GM23248 (cell line): Measurements from ENCODE around the gene GMPR. TPM values are rescaled to one million over a fixed set of nuclear protein-coding genes. Genes with fewer than 3 reads are reported as not detected.

Experiments
- DNase-seq: peaks from one replicate; pipeline ENCODE4 v3.0.0-alpha.2; 2015
- H2AFZ ChIP-seq: fragments of 200-600 bp; sonication (generic); 2 replicates; pipeline ENCODE4 v1.6.1; 2016; ENCODE audit warnings: antibody characterized with exemption
- H3F3A ChIP-seq: fragments of 200-600 bp; sonication (generic); 2 replicates; pipeline ENCODE4 v1.6.1; 2016; ENCODE audit warnings: mild to moderate bottlenecking, antibody characterized with exemption, mixed run types; ENCODE audit not compliant: insufficient read depth
- H3K27ac ChIP-seq: fragments of 200-600 bp; sonication (generic); 2 replicates; pipeline ENCODE4 v1.5.1; 2016; ENCODE audit warnings: mild to moderate bottlenecking
- H3K27me3 ChIP-seq: fragments of 200-600 bp; sonication (generic); replicated peaks from 2 replicates; pipeline ENCODE4 v1.6.1; 2016; ENCODE audit warnings: mild to moderate bottlenecking; ENCODE audit not compliant: insufficient read depth
- H3K36me3 ChIP-seq: fragments of 200-600 bp; sonication (generic); 2 replicates; pipeline ENCODE4 v1.6.1; 2016; ENCODE audit warnings: low read depth, mild to moderate bottlenecking
- H3K4me1 ChIP-seq: fragments of 200-600 bp; sonication (generic); 2 replicates; pipeline ENCODE4 v1.6.1; 2016; ENCODE audit warnings: mild to moderate bottlenecking; ENCODE audit not compliant: insufficient read depth
- H3K4me2 ChIP-seq: fragments of 200-600 bp; sonication (generic); one replicate; pipeline ENCODE4 v1.6.1; 2016; ENCODE audit warnings: mild to moderate bottlenecking; ENCODE audit not compliant: unreplicated experiment
- H3K4me3 ChIP-seq: fragments of 200-600 bp; sonication (generic); 2 replicates; pipeline ENCODE4 v1.5.1; 2016; ENCODE audit warnings: mild to moderate bottlenecking
- H3K79me2 ChIP-seq: fragments of 200-600 bp; sonication (generic); 2 replicates; pipeline ENCODE4 v1.6.1; 2016; ENCODE audit warnings: mild to moderate bottlenecking; ENCODE audit not compliant: insufficient read depth
- H3K9ac ChIP-seq: fragments of 200-600 bp; sonication (generic); 2 replicates; pipeline ENCODE4 v1.6.1; 2016; ENCODE audit warnings: mild to moderate bottlenecking
- H3K9me2 ChIP-seq: fragments of 200-600 bp; sonication (generic); 2 replicates; pipeline ENCODE4 v1.6.1; 2016; ENCODE audit warnings: mixed run types, mild to moderate bottlenecking, moderate library complexity; ENCODE audit not compliant: insufficient read depth
- H3K9me3 ChIP-seq: fragments of 200-600 bp; sonication (generic); one replicate; pipeline ENCODE4 v1.6.1; 2017; ENCODE audit warnings: low read depth
- H4K20me1 ChIP-seq: fragments of 200-600 bp; sonication (generic); 2 replicates; pipeline ENCODE4 v1.6.0; 2016; ENCODE audit not compliant: insufficient read depth
- EZH2 ChIP-seq: fragments of 200-600 bp; sonication (generic); IDR thresholded peaks from 2 replicates; pipeline ENCODE4 v1.6.1; 2018; ENCODE audit warnings: antibody characterized with exemption, mild to moderate bottlenecking; ENCODE audit not compliant: insufficient read depth, poor library complexity, severe bottlenecking
- EZH2phosphoT487 ChIP-seq: fragments of 200-600 bp; sonication (generic); IDR thresholded peaks from 2 replicates; pipeline ENCODE4 v1.6.1; 2018; ENCODE audit warnings: antibody characterized with exemption, moderate library complexity, mild to moderate bottlenecking, low read depth; ENCODE audit not compliant: insufficient read depth
- WGBS, 2 experiments: methylation state at CpG; one replicate each; pipeline ENCODE4 v1.1.6; 2015 to 2017; ENCODE audit warnings: low lambda C conversion rate in 2 of 2, low coverage in 1 of 2; ENCODE audit errors: missing lambda C conversion rate in 2 of 2; 5-methylcytosine and 5-hydroxymethylcytosine counted together
- in situ Hi-C: fragments of 300-500 bp; cut with MboI; formaldehyde crosslinking; loops from 2 replicates; pipeline ENCODE4 v1.15.0; 2020
- polyA plus RNA-seq: library from polyadenylated mRNA; unstranded; fragments of >200 nt; fragmentation: Nextera tagmentation; extraction: Ambion mirVana; gene quantifications from 2 replicates; pipeline ENCODE4 v1.2.1, GENCODE V29; 2016
- total RNA-seq: library from RNA; depleted of rRNA; stranded (reverse); fragments of >200 nt; shearing (Covaris generic); gene quantifications from 2 replicates; pipeline ENCODE4 v1.2.3, GENCODE V29; 2014

GMPR gene
- total and polyA plus RNA-seq, 2 experiments from 2014 or later: 2.2 to 2.3 TPM

- Histone ChIP-seq H3K27ac (peak overlapping the region; percentile 42; the same call in 1 of the 2 replicates), H3K4me3 (no peak overlapping the region), H3K27me3 (peaks cover 8% of the 10 kb centered on the region; the same call in 1 of the 2 replicates), H3K4me1 (peaks cover 18% of the 10 kb centered on the region), H3K4me2 (no peak overlapping the region), H3K36me3 (no peaks in the 10 kb centered on the region), H3K9ac (no peak overlapping the region), H3F3A (peaks cover 17% of the 10 kb centered on the region), H4K20me1 (no peaks in the 10 kb centered on the region), H3K79me2 (no peaks in the 10 kb centered on the region), H3K9me3 (no peaks in the 10 kb centered on the region), H2AFZ (peak overlapping the region; percentile 40; the same call in 1 of the 2 replicates), H3K9me2 (no peaks in the 10 kb centered on the region)
- TF ChIP-seq EZH2: no peak
- TF ChIP-seq EZH2phosphoT487: no peak
- WGBS, 2 experiments: 58 to 64% methylated on average over 4 to 5 of the region's 5 CpGs
- DNase-seq: no peak
- in situ Hi-C loops: no loop called here
Measured at GRCh38 chr6:16204653-16205376, 33.6 kb upstream of the GMPR start.

GRCh38 chr6:16205377-16206144, 32.8 kb upstream of the GMPR start:
- Histone ChIP-seq H3K27me3 (peaks cover under 1% of the 10 kb centered on the region; the same call in 1 of the 2 replicates), H4K20me1 (no peaks in the 10 kb centered on the region), H3K36me3 (no peaks in the 10 kb centered on the region), H3F3A (peaks cover 17% of the 10 kb centered on the region), H3K79me2 (no peaks in the 10 kb centered on the region), H3K4me3 (no peak overlapping the region), H3K27ac (peak overlapping the region; percentile 42), H3K9me3 (no peaks in the 10 kb centered on the region), H3K4me1 (peaks cover 18% of the 10 kb centered on the region), H3K9me2 (no peaks in the 10 kb centered on the region), H2AFZ (peak overlapping the region; percentile 40; the same call in 1 of the 2 replicates), H3K4me2 (no peak overlapping the region), H3K9ac (no peak overlapping the region)
- no peak for TF ChIP-seq EZH2
- no peak for TF ChIP-seq EZH2phosphoT487
- DNase-seq: peak; percentile 86
- WGBS, 2 experiments: 32 to 33% methylated on average over 4 of the region's 4 CpGs
- in situ Hi-C loops: no loop called here

- Histone ChIP-seq H3K4me1 (peaks cover 18% of the 10 kb centered on the region), H3K79me2 (no peaks in the 10 kb centered on the region), H3K27me3 (no peaks in the 10 kb centered on the region; the same call in 1 of the 2 replicates), H3K36me3 (no peaks in the 10 kb centered on the region), H3K9ac (no peak overlapping the region), H3K9me2 (no peaks in the 10 kb centered on the region), H2AFZ (0 out of 2 replicates have a peak overlapping the region, but pooled peaks have one; percentile 29), H4K20me1 (no peaks in the 10 kb centered on the region), H3K27ac (no peak overlapping the region), H3K9me3 (no peaks in the 10 kb centered on the region), H3K4me2 (peak overlapping the region; percentile 65), H3K4me3 (no peak overlapping the region), H3F3A (peaks cover 17% of the 10 kb centered on the region)
- 1 to 2% methylated on average over 6 of the region's 6 CpGs for WGBS, 2 experiments
- 0 out of 2 replicates have a peak, but pooled peaks have one; percentile 58 for TF ChIP-seq EZH2phosphoT487
- no peak for TF ChIP-seq EZH2
- DNase-seq: peak; percentile 86
- in situ Hi-C loops: no loop called here
Measured at GRCh38 chr6:16206595-16207037, 31.8 kb upstream of the GMPR start.

- no peaks in the 10 kb centered on the region; the same call in 1 of the 2 replicates for H3K27me3 ChIP-seq
- H3K9me3 ChIP-seq: no peaks in the 10 kb centered on the region
- no peaks in the 10 kb centered on the region for H3K9me2 ChIP-seq
- no peak overlapping the region for H2AFZ ChIP-seq
- H3F3A ChIP-seq: peaks cover 17% of the 10 kb centered on the region
- no peak overlapping the region for H3K4me2 ChIP-seq
- no peak overlapping the region for H3K27ac ChIP-seq
- no peaks in the 10 kb centered on the region for H4K20me1 ChIP-seq
- no peaks in the 10 kb centered on the region for H3K36me3 ChIP-seq
- no peak for DNase-seq
- WGBS, 2 experiments: 86% methylated on average over 2 of the region's 2 CpGs
- peaks cover 18% of the 10 kb centered on the region for H3K4me1 ChIP-seq
- no peak overlapping the region for H3K4me3 ChIP-seq
- no peaks in the 10 kb centered on the region for H3K79me2 ChIP-seq
- in situ Hi-C loops: no loop called here
- H3K9ac ChIP-seq: no peak overlapping the region
- TF ChIP-seq EZH2phosphoT487 (no peak), EZH2 (no peak)
Measured at GRCh38 chr6:16208989-16209388, 29.4 kb upstream of the GMPR start.
